Effector memory CD8-positive, alpha-beta T cell (primary cell): ENCODE results near the gene FBXO22.
"Not testable (repeated sequence)": the region's sequence is repeated elsewhere in the genome, so short reads cannot be mapped to it uniquely, and the experiment has no call there.

ENCODE experiments used
- ATAC-seq: fragments of 150-1000 bp; cut with Tn5 transposase; replicated peaks from 2 replicates; pipeline ENCODE4 v1.10.0; 2021; ENCODE audit warnings: mild to moderate bottlenecking, moderate library complexity
- DNase-seq, 3 experiments: peaks; one replicate each; pipeline ENCODE4 v3.0.0; 2021
- H3K27ac Mint-ChIP-seq, 2 donors: one replicate each; pipeline ENCODE4 v1.8.0; 2022; ENCODE audit warnings: mild to moderate bottlenecking in 2 of 2, mixed read lengths in 2 of 2, moderate library complexity in 2 of 2
- H3K27me3 Mint-ChIP-seq, 2 donors: one replicate each; pipeline ENCODE4 v1.8.0; 2022; ENCODE audit warnings: mixed read lengths in 2 of 2
- H3K36me3 Mint-ChIP-seq: one replicate; pipeline ENCODE4 v1.8.0; 2022; ENCODE audit warnings: mild to moderate bottlenecking, moderate library complexity, mixed read lengths; ENCODE audit not compliant: insufficient read depth
- H3K4me1 Mint-ChIP-seq, 2 donors: one replicate each; pipeline ENCODE4 v1.8.0; 2022; ENCODE audit warnings: low read depth in 2 of 2, mixed read lengths in 2 of 2
- H3K4me3 Mint-ChIP-seq, 2 donors: one replicate each; pipeline ENCODE4 v1.8.0; 2022; ENCODE audit warnings: mild to moderate bottlenecking in 2 of 2, mixed read lengths in 2 of 2, moderate library complexity in 2 of 2
- H3K9me3 Mint-ChIP-seq, 2 donors: one replicate each; pipeline ENCODE4 v1.8.0; 2022; ENCODE audit warnings: mixed read lengths in 2 of 2

Gene FBXO22

GRCh38 chr15:75887178-75887577, 16.5 kb upstream of the FBXO22 start:
- Mint-ChIP-seq H3K27me3 (no peaks in the 10 kb centered on the region), H3K4me3 (no peak overlapping the region), H3K27ac (no peak overlapping the region), H3K36me3 (peaks cover 22% of the 10 kb centered on the region), H3K4me1 (no peaks in the 10 kb centered on the region), H3K9me3 (no peaks in the 10 kb centered on the region)
- no peak for DNase-seq
- ATAC-seq: no peak

- Mint-ChIP-seq H3K4me1 (no peaks in the 10 kb centered on the region), H3K4me3 (no peak overlapping the region), H3K9me3 (no peaks in the 10 kb centered on the region), H3K27me3 (no peaks in the 10 kb centered on the region), H3K36me3 (peaks cover 38% of the 10 kb centered on the region), H3K27ac (peak overlapping the region in 1 of 2 donors; percentile 31)
- DNase-seq (no peak), ATAC-seq (no peak)
These were observed 11.8 kb upstream of the FBXO22 start for GRCh38 chr15:75891895-75892294.

GRCh38 chr15:75895731-75896130, 7.9 kb upstream of the FBXO22 start:
- DNase-seq: no peak
- no peak overlapping the region for H3K4me3 Mint-ChIP-seq

GRCh38 chr15:75900577-75900976, 3.1 kb upstream of the FBXO22 start:
- H3K27me3 Mint-ChIP-seq: no peaks in the 10 kb centered on the region
- no peak overlapping the region for H3K4me3 Mint-ChIP-seq
- no peak overlapping the region for H3K27ac Mint-ChIP-seq
- peaks cover 35% of the 10 kb centered on the region for H3K36me3 Mint-ChIP-seq
- peaks cover 14 to 15% of the 10 kb centered on the region in 2 donors for H3K4me1 Mint-ChIP-seq
- no peaks in the 10 kb centered on the region for H3K9me3 Mint-ChIP-seq
- DNase-seq (no peak), ATAC-seq (no peak)

More at GRCh38 chr15:75895731-75896130, 7.9 kb upstream of the FBXO22 start:
- Mint-ChIP-seq H3K27ac (no peak overlapping the region), H3K36me3 (peaks cover 39% of the 10 kb centered on the region), H3K4me1 (no peaks in the 10 kb centered on the region), H3K9me3 (no peaks in the 10 kb centered on the region), H3K27me3 (no peaks in the 10 kb centered on the region)
- ATAC-seq: no peak

- ATAC-seq (no peak), DNase-seq (no peak)
- H3K36me3 Mint-ChIP-seq: peaks cover 28% of the 10 kb centered on the region
- peak overlapping the region; percentile 8 to 91 for H3K27ac Mint-ChIP-seq
- peaks cover 15 to 16% of the 10 kb centered on the region in 2 donors for H3K4me1 Mint-ChIP-seq
- H3K27me3 Mint-ChIP-seq: no peaks in the 10 kb centered on the region
- no peaks in the 10 kb centered on the region for H3K9me3 Mint-ChIP-seq
- H3K4me3 Mint-ChIP-seq: peak overlapping the region; percentile 85 to 98
These were observed 1.5 kb upstream of the FBXO22 start for GRCh38 chr15:75902129-75902557.

GRCh38 chr15:75905231-75905630, 1.6 kb downstream of the FBXO22 start:
- ATAC-seq: no peak
- peaks cover 24% of the 10 kb centered on the region for H3K36me3 Mint-ChIP-seq
- DNase-seq: no peak
- H3K27ac Mint-ChIP-seq: peak overlapping the region; percentile 91 to 95
- no peaks in the 10 kb centered on the region for H3K9me3 Mint-ChIP-seq
- peak overlapping the region; percentile 85 to 98 for H3K4me3 Mint-ChIP-seq
- peaks cover 21 to 30% of the 10 kb centered on the region in 2 donors for H3K4me1 Mint-ChIP-seq
- H3K27me3 Mint-ChIP-seq: no peaks in the 10 kb centered on the region

GRCh38 chr15:75910355-75910754, 6.7 kb downstream of the FBXO22 start:
- not testable (repeated sequence) for H3K27me3 Mint-ChIP-seq, ATAC-seq, H3K9me3 Mint-ChIP-seq, DNase-seq, H3K27ac Mint-ChIP-seq, H3K4me3 Mint-ChIP-seq
- Mint-ChIP-seq H3K36me3 (peaks cover 29% of the 10 kb centered on the region), H3K4me1 (peaks cover 28 to 39% of the 10 kb centered on the region in 2 donors)

- peaks cover 36% of the 10 kb centered on the region for H3K36me3 Mint-ChIP-seq
- no peak for ATAC-seq
- no peak overlapping the region for H3K27ac Mint-ChIP-seq
- no peaks in the 10 kb centered on the region for H3K27me3 Mint-ChIP-seq
- H3K4me3 Mint-ChIP-seq: no peak overlapping the region
- H3K4me1 Mint-ChIP-seq: peaks cover 7 to 8% of the 10 kb centered on the region in 2 donors
- no peak for DNase-seq
- no peaks in the 10 kb centered on the region for H3K9me3 Mint-ChIP-seq
These were observed 13.3 kb downstream of the FBXO22 start for GRCh38 chr15:75916978-75917377.

- Mint-ChIP-seq H3K4me3 (no peak overlapping the region), H3K36me3 (peaks cover 29% of the 10 kb centered on the region), H3K27me3 (no peaks in the 10 kb centered on the region), H3K27ac (peak overlapping the region in 1 of 2 donors; percentile 65), H3K4me1 (peaks cover 8 to 9% of the 10 kb centered on the region in 2 donors), H3K9me3 (no peaks in the 10 kb centered on the region)
- DNase-seq (no peak), ATAC-seq (no peak)
These were observed 14.5 kb downstream of the FBXO22 start for GRCh38 chr15:75918135-75918534.

- Mint-ChIP-seq H3K9me3 (no peaks in the 10 kb centered on the region), H3K4me1 (peaks cover 11 to 21% of the 10 kb centered on the region in 2 donors), H3K4me3 (no peak overlapping the region), H3K27ac (no peak overlapping the region), H3K27me3 (no peaks in the 10 kb centered on the region), H3K36me3 (peaks cover 17% of the 10 kb centered on the region)
- ATAC-seq (no peak), DNase-seq (no peak)
These were observed 16.4 kb downstream of the FBXO22 start for GRCh38 chr15:75920079-75920478.

GRCh38 chr15:75921732-75922703, 18.3 kb downstream of the FBXO22 start:
- Mint-ChIP-seq H3K4me3 (no peak overlapping the region), H3K4me1 (peaks cover 19 to 32% of the 10 kb centered on the region in 2 donors), H3K27ac (peak overlapping the region in 1 of 2 donors; percentile 7), H3K27me3 (no peaks in the 10 kb centered on the region), H3K9me3 (no peaks in the 10 kb centered on the region), H3K36me3 (peaks cover 14% of the 10 kb centered on the region)
- no peak for ATAC-seq
- DNase-seq: no peak

GRCh38 chr15:75923756-75924155, 20.1 kb downstream of the FBXO22 start:
- Mint-ChIP-seq H3K36me3 (peaks cover under 1% of the 10 kb centered on the region), H3K27ac (peak overlapping the region in 1 of 2 donors; percentile 5), H3K27me3 (no peaks in the 10 kb centered on the region), H3K4me1 (peaks cover 23 to 43% of the 10 kb centered on the region in 2 donors), H3K9me3 (no peaks in the 10 kb centered on the region), H3K4me3 (peak overlapping the region in 1 of 2 donors; percentile 18)
- peak; percentile 93 for ATAC-seq
- DNase-seq: peak in 1 of 3 experiments; percentile 4

GRCh38 chr15:75924576-75924975, 20.9 kb downstream of the FBXO22 start:
- no peak for ATAC-seq
- Mint-ChIP-seq H3K9me3 (no peaks in the 10 kb centered on the region), H3K4me3 (no peak overlapping the region), H3K36me3 (no peaks in the 10 kb centered on the region), H3K27ac (peak overlapping the region in 1 of 2 donors; percentile 35), H3K4me1 (peaks cover 23 to 44% of the 10 kb centered on the region in 2 donors), H3K27me3 (no peaks in the 10 kb centered on the region)
- DNase-seq: no peak

GRCh38 chr15:75925440-75925839, 21.8 kb downstream of the FBXO22 start:
- H3K27me3 Mint-ChIP-seq: no peaks in the 10 kb centered on the region
- H3K36me3 Mint-ChIP-seq: peaks cover 2% of the 10 kb centered on the region

More at GRCh38 chr15:75925440-75925839, 21.8 kb downstream of the FBXO22 start:
- peaks cover 28 to 52% of the 10 kb centered on the region in 2 donors for H3K4me1 Mint-ChIP-seq
- ATAC-seq: no peak
- H3K9me3 Mint-ChIP-seq: no peaks in the 10 kb centered on the region
- H3K27ac Mint-ChIP-seq: peak overlapping the region in 1 of 2 donors; percentile 35
- peak overlapping the region in 1 of 2 donors; percentile 8 for H3K4me3 Mint-ChIP-seq
- DNase-seq: no peak
